GM12873 (cell line): ENCODE results near the gene COA8.

Source experiments
- CTCF ChIP-seq: IDR thresholded peaks from 2 replicates; pipeline ENCODE4 v1.5.1; 2012; ENCODE audit warnings: low read depth, mild to moderate bottlenecking, moderate library complexity, low read length, control low read depth; ENCODE audit not compliant: insufficient read depth; ENCODE audit errors: missing control alignments

The COA8 gene

GRCh38 chr14:103519043-103519836 lies 43.5 kb upstream of the COA8 start:
- TF ChIP-seq CTCF: no peak

- no peak for TF ChIP-seq CTCF
Observed at GRCh38 chr14:103519837-103520212, 42.9 kb upstream of the COA8 start.

GRCh38 chr14:103520269-103520656 lies 42.5 kb upstream of the COA8 start:
- TF ChIP-seq CTCF: no peak

- TF ChIP-seq CTCF: peak; percentile 51
Observed at GRCh38 chr14:103520657-103521437, 41.9 kb upstream of the COA8 start.

- TF ChIP-seq CTCF: no peak
Observed at GRCh38 chr14:103521438-103521950, 41.3 kb upstream of the COA8 start.

- TF ChIP-seq CTCF: no peak
Observed at GRCh38 chr14:103521951-103522563, 40.7 kb upstream of the COA8 start.

- no peak for TF ChIP-seq CTCF
Observed at GRCh38 chr14:103522649-103523574, 39.8 kb upstream of the COA8 start, which contains the start of gene CKB. Gene CKB, minus strand, starts transcription at chr14:103522830. Its CDS starts 337 bp downstream, at chr14:103522493.
